Measurements from ENCODE around the gene RAB5A. TPM values are rescaled to one million over a fixed set of nuclear protein-coding genes. Genes with fewer than 3 reads are reported as not detected.

The RAB5A gene
- total and polyA plus RNA-seq, 10 of the 15 experiments (the other 5 are each of a cell fraction or from before 2014, with no cell fraction given), result 15.8 to 44.3 (median 29.1) TPM

- BruUV-seq (replicated peaks), result no TSS peak
- Histone ChIP-seq H4K20me1 (ENCODE audit: control insufficient read depth, insufficient read depth) (no peaks in the 10 kb centered on the region), H3K4me1 (ENCODE audit: control insufficient read depth, insufficient read depth, low read length) (no peaks in the 10 kb centered on the region), H3K9me3 (replicated peaks; ENCODE audit: control insufficient read depth, insufficient read depth, low read length) (no peaks in the 10 kb centered on the region), H2AFZ (ENCODE audit: control insufficient read depth, low read depth, low read length) (no peak overlapping the region), H3K27me3 (replicated peaks in 1 of 2; ENCODE audit: control insufficient read depth in 2 of 2, insufficient read depth in 2 of 2, low read length in 1 of 2) (no peaks in the 10 kb centered on the region), H3K79me2 (ENCODE audit: control insufficient read depth, insufficient read depth, low read length) (no peaks in the 10 kb centered on the region), H3K9ac (ENCODE audit: control insufficient read depth, insufficient read depth, low read length) (no peak overlapping the region), H3K36me3 (ENCODE audit: control insufficient read depth in 2 of 2, insufficient read depth in 2 of 2, low read length in 1 of 2) (no peaks in the 10 kb centered on the region), H3K4me2 (ENCODE audit: control insufficient read depth, insufficient read depth) (no peak overlapping the region), H3K27ac (ENCODE audit: control insufficient read depth, insufficient read depth) (no peak overlapping the region), H3K4me3 (no peak overlapping the region)
- POLR2A ChIA-PET, result no interaction called here
- RAD21 ChIA-PET (ENCODE audit: unreplicated experiment), result no interaction called here
- CTCF ChIA-PET, result interaction anchor here (1.2 kb wide), 1 partner anchor 238 kb away, joined by 3 read pairs; no protein-coding TSS in a partner anchor
- no peak for FAIRE-seq
- WGBS (ENCODE audit: insufficient coverage, insufficient replicate concordance, low lambda C conversion rate, missing lambda C conversion rate), result 0% methylated on average over 1 of the region's 1 CpG
- in situ Hi-C loops (cut with MboI), result no loop called here
- DNase-seq (ENCODE audit: low read depth, low spot score), result no peak
- intact Hi-C loops (cut with micrococcal nuclease; ENCODE audit: unreplicated experiment), result no loop called here
- ATAC-seq, result no peak
- TF ChIP-seq BRCA1 (IDR thresholded peaks at IDR 0.05; ENCODE audit: low read depth, low read length), result no peak
- TF ChIP-seq TCF12 (IDR thresholded peaks at IDR 0.05; ENCODE audit: low read depth, low read length), result no peak
- no peak for TF ChIP-seq NBN (IDR thresholded peaks at IDR 0.05)
- TF ChIP-seq POLR2A (IDR thresholded peaks at IDR 0.05; ENCODE audit: low read depth, low read length), result no peak
- no peak for TF ChIP-seq CBFB (IDR thresholded peaks at IDR 0.05; ENCODE audit: low read depth)
- TF ChIP-seq BHLHE40 (IDR thresholded peaks at IDR 0.05; ENCODE audit: borderline replicate concordance in 1 of 2, low read depth in 2 of 2, low read length in 1 of 2), result no peak
- no peak for TF ChIP-seq MTA3 (IDR thresholded peaks at IDR 0.05; ENCODE audit: borderline replicate concordance, low read length)
- no peak for TF ChIP-seq RBBP5 (conservative IDR thresholded peaks at IDR 0.05)
- TF ChIP-seq ZBTB40 (IDR thresholded peaks at IDR 0.05; ENCODE audit: borderline replicate concordance), result no peak
- no peak for TF ChIP-seq YBX1 (IDR thresholded peaks at IDR 0.05)
- no peak for TF ChIP-seq SUPT20H (IDR thresholded peaks at IDR 0.05; ENCODE audit: borderline replicate concordance, control insufficient read depth, low read depth, low read length)
- TF ChIP-seq STAT3 (IDR thresholded peaks at IDR 0.05; ENCODE audit: low read depth, low read length), result no peak
- no peak for TF ChIP-seq SMC3 (IDR thresholded peaks at IDR 0.05; ENCODE audit: borderline replicate concordance, low read length)
- TF ChIP-seq RUNX3 (IDR thresholded peaks at IDR 0.05; ENCODE audit: low read length), result no peak
- no peak for TF ChIP-seq ATF7 (IDR thresholded peaks at IDR 0.05; ENCODE audit: low read depth)
- no peak for TF ChIP-seq NR2F1 (conservative IDR thresholded peaks at IDR 0.05)
- TF ChIP-seq ZNF622 (IDR thresholded peaks at IDR 0.05), result no peak
- TF ChIP-seq SMAD5 (IDR thresholded peaks at IDR 0.05; ENCODE audit: low read depth), result no peak
- SMC1A ChIA-PET (ENCODE audit: uncharacterized antibody, unreplicated experiment), result no interaction called here
These were observed 6.3 kb upstream of the RAB5A start for GRCh38 chr3:19940643-19941042.
